Head of caudate nucleus (tissue), 42 donors: Measurements from ENCODE around the gene EFCAB12.
A peak's percentile ranks its signal among the peaks of the same experiment; 100 is the strongest.
"Not testable (repeated sequence)": the region's sequence is repeated elsewhere in the genome, so short reads cannot be mapped to it uniquely, and the experiment has no call there.

Experiments
- DNase-seq, 42 donors: peaks; one replicate each; pipeline versions ENCODE4 v3.0.0 to v3.0.0-alpha.2; 2020 to 2021; ENCODE audit warnings: mixed read lengths in 7 of 42
- intact Hi-C: fragments of 100-400 bp; cut with DNase I; formaldehyde crosslinking; loops from one replicate; pipeline ENCODE4 v1.15.0; 2022

Gene EFCAB12

DNA sequence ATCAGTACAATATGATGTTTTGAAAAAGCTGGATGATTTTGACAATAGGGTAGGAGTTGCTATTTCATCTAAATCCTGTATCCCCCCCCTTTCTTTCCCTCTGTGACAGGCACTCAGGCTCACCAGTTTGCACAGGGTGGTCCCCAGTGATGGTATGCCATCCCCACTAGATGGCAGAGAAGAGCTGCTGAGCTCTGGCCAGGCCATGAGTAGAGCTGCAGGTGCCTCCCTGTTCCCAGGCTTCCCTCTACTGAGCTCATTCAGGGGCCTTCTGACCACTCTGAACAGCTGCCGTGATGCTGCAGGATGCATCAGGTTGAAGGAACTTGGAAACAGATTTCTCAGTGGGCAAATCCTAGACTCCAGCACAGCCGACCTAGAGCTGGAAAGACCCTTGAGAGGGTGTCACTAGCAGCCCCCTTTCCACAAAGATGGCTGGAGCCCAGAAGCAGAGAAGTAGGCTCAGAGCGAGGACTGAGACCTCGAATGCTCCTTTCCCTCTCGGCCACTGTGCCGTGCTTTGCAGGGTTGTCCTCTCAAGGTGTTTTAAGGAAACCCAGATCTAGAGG is 45.1 kb downstream of the EFCAB12 start:
- intact Hi-C loops = no loop called here
- DNase-seq = peak; percentile 47 to 85 (median 72)

GRCh38 chr3:129382366-129382765 is 46.1 kb downstream of the EFCAB12 start:
- DNase-seq = peak in 31 of 42 donors; percentile 15 to 81 (median 43)
- intact Hi-C loops = no loop called here

DNA sequence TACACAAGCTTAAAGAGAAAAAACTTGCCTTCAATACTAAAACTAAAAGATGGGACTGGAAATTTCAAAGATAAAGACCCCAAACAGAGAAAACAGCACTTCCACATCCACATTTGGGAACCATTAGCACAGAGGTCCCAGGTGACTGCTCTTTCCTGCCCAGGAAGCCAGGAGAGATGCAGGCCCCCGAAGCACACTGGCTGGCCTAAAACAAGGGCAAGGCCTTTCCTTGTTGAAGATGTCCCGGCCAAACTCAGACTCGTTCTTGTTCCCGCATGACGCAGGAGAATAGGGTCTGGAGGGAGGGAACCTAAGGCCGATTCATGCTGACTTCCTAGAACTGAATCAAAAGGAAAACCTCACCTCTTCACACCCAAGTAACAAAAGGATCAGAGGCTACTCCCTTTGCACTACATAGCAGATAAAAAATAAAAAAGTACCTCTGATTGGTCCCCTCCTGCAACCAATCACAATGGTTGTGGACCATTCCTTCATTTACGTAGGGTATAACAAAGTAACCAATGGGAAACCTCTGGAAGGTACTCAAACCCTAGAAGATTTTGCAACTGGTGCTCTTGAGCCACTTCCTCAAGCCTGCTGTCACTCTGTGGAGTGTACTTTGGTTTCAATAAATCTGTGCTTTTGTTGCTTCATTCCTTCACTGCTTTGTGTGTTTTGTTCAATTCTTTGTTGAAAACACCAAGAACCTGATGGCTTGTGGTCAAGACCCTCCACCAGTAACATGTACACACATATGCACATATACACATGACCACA is 48.7 kb downstream of the EFCAB12 start:
- DNase-seq = no peak
- intact Hi-C loops = no loop called here

- no peak for DNase-seq
- intact Hi-C loops = no loop called here
These were observed 49.5 kb downstream of the EFCAB12 start for GRCh38 chr3:129378949-129379348.

DNA sequence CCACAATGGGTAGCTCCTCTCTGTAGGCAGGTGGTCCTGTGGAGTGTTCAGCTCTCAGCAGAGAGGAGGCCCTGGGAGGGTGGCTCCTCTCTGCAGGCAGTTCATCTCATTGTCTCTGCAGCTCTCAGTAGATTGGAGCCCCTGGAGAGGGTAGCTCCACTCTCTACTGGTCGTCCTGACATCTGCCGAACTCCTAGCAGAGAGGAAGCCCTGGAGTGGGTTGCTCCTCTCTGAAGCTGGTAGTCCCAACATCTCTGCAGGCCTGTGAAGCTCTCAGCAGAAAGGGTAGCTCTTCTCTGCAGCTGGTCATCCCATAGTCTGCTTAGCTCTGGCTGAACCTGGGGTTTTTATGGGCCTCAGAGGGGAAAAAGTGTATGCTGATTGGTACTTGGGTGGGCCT is 50.8 kb downstream of the EFCAB12 start:
- intact Hi-C loops = no loop called here
- no peak for DNase-seq

GRCh38 chr3:129375099-129375498 is 53.3 kb downstream of the EFCAB12 start:
- no peak for DNase-seq

DNA sequence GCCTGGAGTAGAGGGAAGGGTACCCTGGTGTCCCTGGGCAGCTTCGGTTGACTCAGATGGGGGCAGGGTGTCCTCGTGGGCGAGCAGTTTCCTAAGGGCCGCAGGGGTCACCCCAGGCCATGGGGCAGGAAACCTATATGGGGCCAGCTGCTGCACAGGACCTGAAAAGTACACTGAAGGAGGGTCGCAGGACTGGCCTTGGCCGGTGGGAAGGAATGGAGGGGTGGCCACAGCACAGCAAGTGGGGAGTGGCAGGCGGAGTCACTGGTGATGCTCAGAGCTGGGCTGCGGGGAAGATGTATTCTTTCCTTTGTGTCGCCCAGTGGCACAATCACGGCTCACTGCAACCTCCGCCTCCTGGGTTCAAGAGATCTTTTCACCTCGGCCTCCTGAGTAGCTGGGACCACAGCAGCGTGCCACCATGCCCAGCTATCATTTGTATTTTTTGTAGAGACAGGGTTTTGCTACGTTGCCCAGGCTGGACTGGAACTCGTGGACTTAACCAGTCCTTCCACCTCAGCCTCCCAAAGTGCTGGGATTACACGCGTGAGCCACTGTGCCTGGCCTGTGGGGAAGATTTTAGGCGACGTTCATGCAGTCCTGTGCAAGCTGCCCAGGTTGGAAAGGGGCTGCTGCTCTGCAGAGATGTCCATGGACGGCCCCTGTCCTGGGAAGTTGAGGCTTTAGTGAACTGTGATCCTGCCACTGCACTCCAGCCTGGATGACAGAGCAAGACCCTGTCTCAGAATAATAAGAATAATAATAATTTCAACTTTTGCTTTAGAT is 57.2 kb downstream of the EFCAB12 start:
- intact Hi-C loops = no loop called here

More at GRCh38 chr3:129375099-129375498, 53.3 kb downstream of the EFCAB12 start:
- intact Hi-C loops = no loop called here

GRCh38 chr3:129370248-129370964 is 58.0 kb downstream of the EFCAB12 start:
- no peak for DNase-seq
- intact Hi-C loops = no loop called here

More for the DNA sequence above, 57.2 kb downstream of the EFCAB12 start:
- DNase-seq = no peak

GRCh38 chr3:129369711-129370110 is 58.7 kb downstream of the EFCAB12 start:
- intact Hi-C loops = no loop called here

DNA sequence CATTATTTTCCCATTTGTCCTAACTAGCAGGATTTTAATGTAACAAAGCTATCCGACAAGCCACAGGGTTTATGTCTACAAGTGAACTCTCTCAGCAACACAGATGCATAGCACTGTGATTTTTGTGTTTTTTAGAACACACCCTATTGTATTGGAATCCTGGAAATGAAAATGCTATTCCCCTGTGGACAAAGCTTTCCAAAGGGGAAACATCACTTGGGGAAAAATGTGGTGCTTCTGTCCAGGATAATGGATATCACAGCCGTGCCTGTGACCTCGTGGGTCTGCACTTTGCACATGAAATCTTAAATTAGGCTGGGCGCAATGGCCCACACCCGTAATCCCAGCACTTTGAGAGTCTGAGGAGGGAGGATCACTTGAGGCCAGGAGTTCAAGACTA is 60.6 kb downstream of the EFCAB12 start:
- DNase-seq = no peak
- intact Hi-C loops = no loop called here

More at GRCh38 chr3:129369711-129370110, 58.7 kb downstream of the EFCAB12 start:
- no peak for DNase-seq

DNA sequence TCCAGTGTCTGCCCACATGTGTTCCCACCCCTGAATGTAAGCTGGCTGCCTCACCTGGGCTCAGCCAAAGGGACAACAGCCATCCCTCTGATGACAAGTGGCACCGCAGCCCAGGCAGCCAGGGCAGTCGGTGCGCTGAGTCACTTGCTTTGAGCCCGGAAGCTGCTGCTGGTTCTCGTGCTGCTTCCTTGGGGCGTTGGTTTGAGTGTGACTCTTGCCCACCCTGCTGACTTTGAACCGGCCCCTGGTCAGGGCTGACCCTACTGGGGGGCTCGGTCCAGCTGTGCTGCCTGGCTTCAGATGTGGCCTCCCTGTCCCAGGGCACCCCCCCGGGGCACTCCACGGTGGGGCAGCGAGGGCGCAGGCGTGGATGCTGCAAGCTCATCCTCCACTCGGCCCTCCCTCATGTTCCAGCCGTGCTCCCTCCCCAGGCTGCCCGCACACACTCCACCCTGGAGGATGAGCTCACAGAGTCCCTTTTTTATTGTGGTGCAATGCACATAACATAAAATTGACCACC is 62.1 kb downstream of the EFCAB12 start:
- intact Hi-C loops = no loop called here
- peak in 1 of 42 donors; percentile 31 for DNase-seq

DNA sequence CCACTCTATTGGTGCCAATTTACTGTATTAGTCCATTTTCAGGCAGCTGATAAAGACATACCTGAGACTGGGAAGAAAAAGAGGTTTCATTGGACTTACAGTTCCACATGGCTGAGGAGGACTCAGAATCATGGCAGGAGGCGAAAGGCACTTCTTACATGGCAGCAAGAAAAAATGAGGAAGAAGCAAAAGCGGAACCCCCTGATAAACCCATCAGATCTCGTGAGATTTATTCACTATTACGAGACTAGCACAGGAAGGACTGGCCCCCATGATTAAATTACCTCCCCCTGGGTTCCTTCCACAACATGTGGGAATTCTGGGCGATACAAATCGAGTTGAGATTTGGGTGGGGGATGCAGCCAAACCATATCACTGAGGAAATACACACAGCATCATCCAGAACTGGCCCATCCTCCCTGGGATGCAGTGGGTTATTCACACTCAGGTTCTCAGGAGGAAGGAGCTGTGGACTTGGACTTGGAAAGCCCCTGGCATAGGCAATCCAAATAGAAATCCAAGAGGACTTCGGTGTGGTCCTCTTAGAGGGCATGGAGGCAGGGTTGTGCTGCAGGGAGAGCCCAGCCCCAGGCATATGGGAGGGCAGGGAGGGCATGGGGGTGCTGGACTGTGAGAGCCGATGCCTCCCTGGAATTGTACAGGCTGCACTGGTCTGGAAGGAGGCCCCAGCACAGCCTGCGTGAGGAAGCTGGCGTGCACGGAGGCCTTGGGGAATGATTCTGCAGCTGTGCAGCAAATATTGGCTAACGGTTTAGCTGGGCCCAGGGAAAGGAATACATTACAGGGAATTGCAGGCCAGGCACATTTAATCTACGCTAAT is 62.9 kb downstream of the EFCAB12 start:
- intact Hi-C loops = no loop called here
- no peak for DNase-seq

DNA sequence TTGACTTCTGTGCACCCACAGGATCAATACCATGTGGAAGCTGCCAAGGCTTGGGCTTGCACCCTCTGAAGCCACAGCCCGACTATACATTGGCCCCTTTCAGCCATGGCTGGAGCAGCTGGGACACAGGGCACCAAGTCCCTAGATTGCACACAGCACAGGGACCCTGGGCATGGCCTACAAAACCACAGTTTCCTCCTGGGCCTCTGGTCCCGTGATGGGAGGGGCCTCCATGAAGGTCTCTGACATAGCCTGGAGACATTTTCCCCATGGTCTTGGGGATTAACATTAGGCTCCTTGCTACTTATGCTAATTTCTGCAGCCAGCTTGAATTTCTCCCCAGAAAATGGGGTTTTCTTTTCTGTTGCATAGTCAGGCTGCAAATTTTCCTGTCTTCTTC is 63.6 kb downstream of the EFCAB12 start:
- DNase-seq, intact Hi-C loops: not testable (repeated sequence)

DNA sequence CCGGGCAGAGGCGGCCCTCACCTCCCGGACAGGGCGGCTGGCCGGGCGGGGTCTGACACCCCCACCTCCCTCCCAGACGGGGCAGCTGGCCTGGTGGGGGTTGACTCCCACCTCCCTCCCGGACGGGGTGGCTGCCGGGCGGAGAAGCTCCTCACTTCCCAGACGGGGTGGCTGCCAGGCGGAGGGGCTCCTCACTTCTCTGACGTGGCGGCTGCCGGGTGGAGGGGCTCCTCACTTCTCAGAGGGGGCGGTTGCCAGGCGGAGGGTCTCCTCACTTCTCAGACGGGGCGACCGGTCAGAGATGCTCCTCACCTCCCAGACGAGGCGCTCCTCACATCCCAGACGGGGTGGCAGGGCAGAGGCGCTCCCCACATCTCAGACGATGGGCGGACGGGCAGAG is 65.1 kb downstream of the EFCAB12 start:
- DNase-seq, intact Hi-C loops: not testable (repeated sequence)

DNA sequence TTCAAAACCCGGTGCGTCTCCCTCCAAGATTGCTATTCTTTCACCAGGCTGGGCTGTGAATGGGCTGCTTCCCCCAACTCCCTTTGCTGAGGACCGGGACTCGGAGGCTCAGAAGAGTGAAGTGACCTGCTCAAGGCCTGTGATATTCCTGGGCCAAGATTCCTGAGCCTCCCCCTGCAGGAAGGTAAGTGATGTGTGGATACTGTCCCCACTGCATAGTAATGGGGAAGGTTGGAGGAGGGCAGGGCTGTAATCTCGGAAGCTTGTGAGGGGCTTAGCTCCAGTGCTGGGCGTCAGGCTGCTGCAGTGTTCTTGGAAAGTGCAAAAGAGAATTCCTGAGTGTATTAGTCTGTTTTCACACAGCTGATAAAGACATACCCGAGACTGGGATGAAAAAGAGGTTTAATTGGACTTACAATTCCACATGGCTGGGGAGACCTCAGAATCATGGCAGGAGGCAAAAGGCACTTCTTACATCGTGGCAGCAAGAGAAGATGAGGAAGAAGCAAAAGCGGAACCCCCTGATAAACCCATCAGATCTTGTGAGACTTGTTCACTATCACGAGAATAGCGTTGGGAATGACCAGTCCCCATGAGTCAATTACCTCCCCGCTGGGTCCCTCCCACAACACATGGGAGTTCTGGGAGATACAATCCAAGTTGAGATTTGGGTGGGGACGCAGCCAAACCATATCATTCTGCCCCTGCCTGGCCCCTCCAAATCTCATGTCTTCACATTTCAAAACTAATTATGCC is 67.6 kb downstream of the EFCAB12 start:
- no peak for DNase-seq
- intact Hi-C loops = no loop called here

GRCh38 chr3:129360171-129360611 is 68.2 kb downstream of the EFCAB12 start:
- intact Hi-C loops = no loop called here
- no peak for DNase-seq

DNA sequence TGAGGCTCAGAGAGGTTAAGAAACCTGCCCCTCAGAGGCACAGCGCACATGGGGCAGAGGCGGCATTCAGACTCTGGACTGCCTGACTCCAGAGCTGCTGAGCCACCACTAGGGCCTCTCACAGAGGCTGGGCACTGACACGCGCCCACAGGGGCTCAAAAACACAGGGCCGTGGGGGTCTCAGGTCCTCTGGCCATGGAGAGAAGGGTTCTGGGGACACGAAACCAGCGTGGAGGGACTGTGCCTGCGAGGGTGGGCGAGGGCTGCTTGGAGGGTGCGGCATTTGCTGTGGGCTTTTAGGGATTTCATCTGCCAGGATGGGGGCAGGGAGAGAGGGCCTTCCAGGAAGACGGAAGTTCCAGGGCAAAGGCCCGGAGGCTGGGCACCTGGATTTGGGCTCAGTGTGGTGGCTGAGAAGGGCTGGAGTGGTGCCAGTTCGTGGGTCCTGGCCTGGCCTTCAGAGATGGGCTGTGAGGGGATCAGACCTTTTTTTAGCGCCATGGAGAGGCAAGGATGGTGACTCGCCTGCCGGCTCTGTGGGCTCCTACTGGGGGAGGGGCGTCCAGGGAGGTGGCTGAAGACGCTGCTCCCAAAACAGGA is 69.6 kb downstream of the EFCAB12 start:
- intact Hi-C loops = no loop called here
- no peak for DNase-seq
